DLD1 (cell line): ENCODE results near the gene SLC25A36.

ENCODE experiments used
- in situ Hi-C: cut with HindIII; loops from 2 replicates; pipeline ENCODE4 v1.10.0; 2017; ENCODE audit warnings: low sequenced_read_pairs

The SLC25A36 gene, protein sequence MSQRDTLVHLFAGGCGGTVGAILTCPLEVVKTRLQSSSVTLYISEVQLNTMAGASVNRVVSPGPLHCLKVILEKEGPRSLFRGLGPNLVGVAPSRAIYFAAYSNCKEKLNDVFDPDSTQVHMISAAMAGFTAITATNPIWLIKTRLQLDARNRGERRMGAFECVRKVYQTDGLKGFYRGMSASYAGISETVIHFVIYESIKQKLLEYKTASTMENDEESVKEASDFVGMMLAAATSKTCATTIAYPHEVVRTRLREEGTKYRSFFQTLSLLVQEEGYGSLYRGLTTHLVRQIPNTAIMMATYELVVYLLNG

DNA sequence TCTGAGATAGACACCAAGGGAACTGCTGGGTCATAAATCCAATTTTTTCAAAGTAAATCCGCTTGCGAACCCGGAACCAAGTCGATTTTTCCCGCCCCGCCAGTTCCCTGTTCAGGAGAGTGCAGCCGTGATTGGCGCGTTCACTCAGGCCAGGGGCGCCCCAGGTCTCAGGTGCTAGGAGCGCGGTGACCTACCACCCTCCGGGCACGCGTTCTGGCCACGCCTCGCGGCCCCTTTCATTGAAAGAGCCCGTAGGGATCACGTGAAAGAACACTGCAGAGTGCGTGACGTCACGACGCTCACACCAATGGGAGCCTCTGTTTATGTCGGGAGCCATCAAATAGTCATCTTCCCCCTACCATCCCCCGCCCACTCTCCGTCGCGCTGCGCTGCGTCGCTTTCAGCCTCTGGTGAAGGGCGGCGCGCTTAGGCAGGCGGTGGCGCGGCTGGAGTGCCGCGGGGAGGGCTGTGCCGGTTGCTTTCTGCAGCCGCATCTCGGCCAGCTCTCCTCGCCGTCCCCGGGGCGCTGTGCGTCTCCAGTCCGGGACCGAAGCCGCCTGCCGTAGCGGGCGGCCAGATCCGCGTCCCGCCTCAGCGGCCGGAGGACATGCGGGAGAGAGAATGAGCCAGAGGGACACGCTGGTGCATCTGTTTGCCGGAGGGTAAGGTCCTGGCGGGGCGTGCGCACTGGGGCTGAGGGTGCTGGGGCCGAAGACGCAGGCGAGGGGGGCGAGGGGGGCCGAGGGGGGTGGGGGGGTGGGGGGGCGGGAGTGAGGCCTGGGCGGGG is at the start of gene SLC25A36:
Gene SLC25A36 (plus strand): TSS at position 403 of the 787 bp plus-strand sequence. CDS start 219 bp downstream, at position 622.
- in situ Hi-C loops = no loop called here

DNA sequence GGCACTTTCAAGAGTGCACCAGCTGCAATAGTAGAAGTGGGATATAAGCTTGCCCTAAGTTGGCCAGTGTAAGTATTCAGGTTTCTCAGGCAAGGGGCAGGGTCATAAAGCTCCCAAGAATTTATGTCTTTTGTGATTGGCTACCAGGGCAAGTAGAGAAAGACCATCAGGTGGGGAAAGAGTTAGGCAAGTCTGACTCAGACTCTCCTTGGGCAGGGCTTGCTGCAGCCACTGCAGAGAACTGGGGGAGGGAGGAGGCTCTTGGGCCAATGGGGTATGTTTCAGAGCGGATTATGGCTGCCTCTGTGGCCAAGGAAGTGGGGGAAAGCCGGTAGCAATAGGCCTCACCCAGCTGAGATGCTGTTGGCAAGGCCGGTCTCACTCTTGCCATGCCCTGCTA is 44.6 kb upstream of the SLC25A36 start:
- in situ Hi-C loops = no loop called here

DNA sequence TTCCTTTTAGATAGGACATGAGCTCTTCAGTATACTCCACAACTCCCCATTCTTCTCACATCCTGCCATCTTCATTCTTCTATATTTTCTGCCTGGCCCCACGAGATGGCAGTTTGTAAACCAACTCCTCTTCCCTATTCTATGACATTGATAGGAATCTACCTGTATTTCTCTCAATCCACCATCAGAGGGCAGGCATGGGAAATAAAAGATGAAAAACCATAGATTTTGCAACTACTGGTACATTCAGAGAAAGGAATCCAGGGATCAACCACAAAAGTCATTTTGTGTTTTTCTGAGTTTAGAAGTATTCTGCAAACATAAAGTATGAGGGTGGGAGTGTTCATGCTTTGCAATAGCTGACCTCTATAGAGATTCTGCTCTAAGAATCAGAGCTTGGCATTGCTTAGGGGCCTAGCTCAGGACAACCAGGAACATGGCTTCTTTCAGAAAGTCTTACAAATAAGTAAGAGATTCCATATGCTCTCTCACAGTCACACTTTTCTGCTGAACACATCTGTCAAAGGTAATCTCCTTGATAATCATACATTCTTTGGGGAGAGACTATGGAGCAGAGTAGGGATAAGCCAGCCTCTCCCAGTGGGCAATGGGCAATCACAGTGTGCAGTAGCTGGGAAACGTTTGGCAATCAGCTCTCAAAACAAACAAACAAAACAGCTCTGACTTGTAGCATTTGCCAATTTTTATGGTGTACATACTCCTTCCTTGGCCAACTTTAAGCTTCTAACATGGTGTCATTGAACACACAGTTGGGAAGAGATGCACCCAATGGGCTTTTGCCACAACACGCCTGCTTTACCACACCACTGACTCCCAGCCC is 43.1 kb upstream of the SLC25A36 start:
- in situ Hi-C loops = no loop called here

DNA sequence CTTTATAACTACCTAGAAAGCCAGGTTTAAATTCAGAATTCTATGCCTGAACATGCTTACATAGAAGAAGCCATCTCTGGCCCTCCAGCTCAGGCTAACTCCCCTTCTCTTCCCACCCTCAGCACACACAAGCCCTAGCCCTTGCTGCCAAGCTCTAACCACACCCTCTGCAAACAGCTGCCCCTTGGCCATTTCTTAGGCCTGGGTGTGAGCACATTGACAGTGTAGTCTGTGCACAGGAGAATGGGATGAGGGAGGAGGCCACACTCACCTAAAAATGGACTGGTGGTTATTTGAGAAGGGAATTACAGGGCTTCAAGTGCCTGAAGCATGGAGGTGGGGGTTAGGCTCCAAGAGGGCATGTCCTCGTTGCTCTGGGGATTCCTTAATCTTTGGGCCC is 42.3 kb upstream of the SLC25A36 start:
- in situ Hi-C loops = no loop called here

DNA sequence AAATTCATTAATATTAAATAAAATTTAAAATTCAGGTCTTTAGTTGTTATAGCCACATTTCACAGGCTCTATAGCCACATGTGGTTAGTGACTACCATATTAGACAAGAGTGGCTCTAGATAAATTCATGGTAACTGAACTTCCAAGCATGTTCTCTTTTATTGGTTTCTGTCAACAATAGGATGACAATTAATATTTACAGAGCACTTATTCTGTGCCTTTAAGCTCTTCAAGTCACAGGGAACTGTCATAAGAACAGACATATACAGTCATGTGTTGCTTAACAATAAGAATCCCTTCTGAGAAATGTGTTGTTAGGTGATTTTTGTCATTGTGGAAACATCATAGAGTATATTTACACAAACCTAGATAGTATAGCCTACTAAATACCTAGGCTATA is 38.8 kb upstream of the SLC25A36 start:
- in situ Hi-C loops = no loop called here

DNA sequence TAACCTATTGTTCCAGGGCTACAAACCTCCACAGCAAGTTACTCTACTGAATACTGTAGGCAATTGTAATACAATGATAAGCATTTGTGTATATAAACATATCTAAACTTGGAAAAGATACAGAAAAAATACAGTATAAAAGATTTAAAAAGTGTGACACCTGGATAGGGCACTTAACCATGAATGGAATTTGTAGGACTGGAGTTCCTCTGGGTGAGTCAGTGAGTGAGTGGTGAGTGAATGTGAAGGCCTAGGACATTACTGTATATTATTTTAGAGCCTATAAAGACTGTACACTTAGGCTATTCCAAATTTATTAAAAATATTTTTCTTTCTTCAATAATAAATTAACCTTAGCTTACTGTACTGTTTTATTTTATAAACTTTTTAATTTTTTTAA is 38.4 kb upstream of the SLC25A36 start:
- in situ Hi-C loops = no loop called here

DNA sequence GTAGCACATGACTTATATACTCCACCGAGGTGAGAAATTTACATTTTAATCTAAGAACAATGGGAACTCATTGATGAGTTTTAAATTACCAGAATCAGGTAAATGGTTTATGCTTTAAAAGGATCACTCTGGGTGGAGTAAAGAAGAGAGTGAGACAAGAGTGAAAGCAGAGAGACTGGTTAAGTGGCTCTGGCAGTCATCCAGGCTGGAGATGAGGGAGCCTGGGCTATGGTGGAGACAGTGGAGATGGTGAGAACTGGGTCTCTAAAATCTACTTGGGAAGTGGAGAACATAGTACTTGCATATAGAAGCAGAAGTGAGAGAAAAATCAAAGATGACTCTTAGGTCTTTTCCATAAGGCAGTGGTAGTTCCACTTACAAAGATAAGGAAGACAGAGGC is 37.1 kb upstream of the SLC25A36 start:
- in situ Hi-C loops = no loop called here

DNA sequence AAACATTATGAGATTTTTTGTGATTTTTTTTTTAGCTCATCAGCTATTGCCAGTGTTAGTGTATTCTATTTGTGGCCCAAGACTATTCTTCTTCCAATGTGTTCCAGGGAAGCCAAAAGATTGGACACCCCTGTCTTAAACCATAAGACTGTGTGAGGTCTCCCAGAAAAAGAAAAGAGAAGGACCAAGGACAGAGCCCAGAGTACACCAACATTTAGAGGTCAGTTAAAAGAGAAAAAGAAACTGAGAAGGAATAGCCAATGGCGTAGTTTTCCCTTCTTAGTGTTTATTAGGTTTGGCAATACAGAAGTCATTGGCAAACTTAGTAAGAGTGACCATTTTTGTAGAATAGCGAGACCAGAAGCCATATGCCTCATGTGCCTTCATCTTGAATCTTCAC is 36.1 kb upstream of the SLC25A36 start:
- in situ Hi-C loops = no loop called here

DNA sequence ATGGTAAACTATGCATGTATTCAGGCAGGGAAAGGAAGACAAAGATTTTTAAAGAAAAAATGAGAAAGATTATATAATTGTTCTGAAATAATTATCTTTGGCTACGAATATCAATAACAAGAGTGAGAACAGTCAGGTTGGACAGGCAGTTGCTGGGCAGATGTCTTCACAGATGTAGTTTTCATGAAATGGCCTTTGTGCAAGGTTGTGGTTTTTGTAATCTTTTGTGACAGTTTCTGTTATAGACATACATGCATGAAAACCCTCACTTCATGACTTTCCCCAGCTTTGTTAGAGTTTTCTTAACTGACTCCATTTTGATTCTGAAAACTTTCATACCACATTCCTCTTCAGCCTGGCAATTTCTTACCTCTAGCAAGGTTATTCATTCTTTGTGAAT is 34.9 kb upstream of the SLC25A36 start:
- in situ Hi-C loops = no loop called here

DNA sequence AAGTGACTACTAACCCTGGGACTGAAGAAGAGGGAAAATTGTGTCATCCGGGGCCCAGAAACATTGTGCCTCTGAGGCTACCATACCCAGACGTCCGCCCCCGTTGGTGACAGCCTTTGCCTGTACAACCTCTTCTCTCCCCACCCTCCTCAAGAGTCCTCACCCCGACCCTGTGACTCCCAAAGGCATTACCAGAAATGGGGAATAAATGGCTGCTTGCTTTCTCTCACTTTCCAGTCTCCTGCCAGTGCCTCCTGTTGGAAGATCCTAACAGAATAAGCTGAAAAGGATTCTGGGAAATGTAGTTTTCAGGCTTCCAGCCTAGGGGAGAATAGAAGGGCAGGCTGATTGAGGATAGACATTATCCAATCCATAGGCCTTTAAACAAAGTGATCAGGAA is 30.8 kb upstream of the SLC25A36 start:
- in situ Hi-C loops = no loop called here

DNA sequence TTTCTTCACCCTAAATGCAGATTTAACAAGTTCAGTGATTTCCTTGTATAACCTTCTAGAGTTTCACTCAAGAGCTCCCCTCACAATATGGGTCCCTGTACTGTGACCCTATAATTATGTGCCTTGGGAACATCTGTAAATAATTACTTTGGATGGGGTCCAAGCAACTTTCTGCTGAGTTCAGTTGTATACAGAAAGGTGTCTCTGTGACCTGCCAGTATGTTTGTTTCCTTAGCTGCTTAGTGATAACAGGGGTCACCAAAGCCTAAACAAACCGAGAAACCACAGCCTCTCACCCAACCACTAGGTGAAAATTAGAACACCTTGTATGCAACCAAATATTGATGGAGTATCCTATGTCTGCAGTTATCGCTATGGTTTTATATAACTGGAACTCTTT is 29.8 kb upstream of the SLC25A36 start:
- in situ Hi-C loops = no loop called here

DNA sequence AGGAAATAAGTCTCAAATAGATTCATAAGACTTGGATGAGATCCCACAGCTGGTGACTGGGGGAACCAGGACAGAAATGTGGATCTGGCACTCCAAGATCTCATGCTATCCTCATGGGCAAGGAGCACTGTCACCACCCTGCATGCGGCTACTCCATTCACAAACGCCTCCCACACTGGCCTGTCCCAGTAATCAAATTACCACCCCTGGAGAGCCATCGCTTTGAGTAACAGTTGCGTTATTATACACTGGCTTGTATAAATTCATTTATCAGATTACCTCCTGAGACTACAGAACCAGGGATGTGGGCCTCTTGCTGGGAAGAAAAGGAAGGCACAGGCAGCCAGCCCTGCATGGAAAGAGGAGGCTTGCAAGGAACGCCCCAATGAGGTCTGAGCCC is 27.9 kb upstream of the SLC25A36 start:
- in situ Hi-C loops = no loop called here

DNA sequence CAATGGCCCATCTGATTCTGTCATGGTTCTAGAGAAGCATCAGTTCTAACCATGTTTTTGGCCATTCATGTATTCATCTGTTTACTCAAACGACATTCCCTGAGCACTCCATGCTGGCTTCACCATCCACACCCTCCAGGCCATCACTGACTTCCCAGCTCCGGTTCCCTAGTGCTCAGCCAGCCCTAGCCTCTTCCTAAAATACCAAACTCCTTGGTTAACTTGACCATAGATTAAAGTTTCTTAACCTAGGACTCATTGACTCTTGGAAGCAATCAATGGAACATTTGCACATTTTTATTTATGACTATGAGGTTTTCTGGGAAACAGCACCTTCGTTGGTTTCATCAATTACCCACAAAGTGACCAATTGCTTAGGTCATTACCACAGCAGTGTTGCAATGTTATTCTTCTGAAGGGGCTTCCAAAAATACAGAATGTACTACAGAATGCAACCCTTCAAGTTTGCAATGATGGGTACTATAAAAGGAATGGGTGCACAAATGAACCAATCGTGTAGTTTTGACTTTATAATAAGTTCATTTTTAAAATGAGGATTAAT is 27.2 kb upstream of the SLC25A36 start:
- in situ Hi-C loops = no loop called here

DNA sequence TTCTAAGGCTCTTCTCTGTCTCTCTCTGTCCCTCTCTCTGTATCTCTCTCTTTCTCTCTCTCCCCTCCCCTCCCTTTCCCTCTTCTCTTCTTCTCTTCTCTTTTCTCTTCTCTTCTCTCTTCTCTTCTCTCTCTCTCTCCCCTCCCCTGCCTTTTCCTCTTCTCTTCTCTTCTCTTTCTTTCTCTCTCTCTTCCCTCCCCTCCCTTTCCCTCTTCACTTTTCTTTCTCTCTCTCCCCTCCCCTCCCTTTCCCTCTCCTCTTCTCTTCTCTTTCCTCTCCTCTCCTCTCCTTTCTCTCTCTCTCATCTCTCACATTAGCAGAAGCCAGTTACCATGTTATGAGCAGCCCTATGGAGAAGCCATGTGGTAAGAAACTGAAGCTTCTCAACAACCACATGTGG is 25.0 kb upstream of the SLC25A36 start:
- in situ Hi-C loops = no loop called here

DNA sequence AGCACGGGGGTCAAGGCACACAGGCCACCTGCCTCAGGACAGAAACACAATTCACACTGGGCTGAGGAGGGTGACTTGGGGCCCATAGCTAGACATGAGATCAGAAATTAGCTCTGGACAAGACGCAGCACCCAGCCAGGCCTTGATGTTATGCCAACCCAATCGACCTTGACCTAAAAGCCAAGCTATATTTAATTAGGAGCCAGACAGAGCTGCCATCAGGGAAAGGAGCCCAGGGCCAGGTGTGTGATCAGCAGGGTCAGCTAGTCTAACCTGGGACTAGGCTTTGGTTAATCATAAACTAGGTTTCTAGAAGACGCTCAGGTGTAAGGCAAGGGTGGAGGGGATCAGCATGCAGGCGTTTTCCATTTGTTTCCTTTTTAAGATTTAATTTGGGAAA is 23.9 kb upstream of the SLC25A36 start:
- in situ Hi-C loops = no loop called here

DNA sequence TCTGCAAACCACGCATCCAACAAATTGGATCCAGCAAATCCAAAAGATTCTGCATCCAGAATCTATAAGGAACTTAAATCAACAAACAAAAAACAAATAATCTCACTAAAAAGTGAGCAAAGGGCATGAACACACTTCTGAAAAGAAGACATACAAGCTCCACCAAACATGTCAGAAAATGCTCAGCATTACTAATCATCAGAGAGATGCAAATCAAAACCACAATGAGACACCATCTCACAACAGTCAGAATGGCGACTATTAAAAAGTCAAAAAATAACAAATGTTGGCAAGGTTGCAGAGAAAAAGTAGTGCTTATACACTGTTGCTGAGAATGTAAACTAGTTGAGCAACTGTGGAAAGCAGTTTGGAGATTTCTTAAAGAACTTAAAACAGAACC is 21.6 kb upstream of the SLC25A36 start:
- in situ Hi-C loops = no loop called here

DNA sequence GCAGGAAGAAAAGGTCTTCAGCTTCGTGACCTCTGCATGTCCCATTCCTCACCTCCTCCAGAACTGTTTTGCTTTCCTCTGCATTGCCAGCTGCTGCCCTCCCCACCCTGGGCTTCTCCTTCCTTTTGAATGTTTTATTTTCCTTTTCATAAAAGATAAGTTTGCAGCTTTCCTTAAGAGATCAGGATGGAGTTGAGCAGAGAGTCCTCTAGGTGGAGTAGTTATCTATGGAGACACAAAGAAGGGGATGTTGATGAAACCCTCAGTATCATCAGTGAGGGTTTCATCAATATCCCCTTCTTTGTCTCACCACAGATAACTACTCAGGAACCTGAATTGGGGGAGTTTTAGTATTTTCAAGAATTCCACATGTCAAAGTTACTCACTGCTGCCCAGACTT is 19.0 kb upstream of the SLC25A36 start:
- in situ Hi-C loops = no loop called here

DNA sequence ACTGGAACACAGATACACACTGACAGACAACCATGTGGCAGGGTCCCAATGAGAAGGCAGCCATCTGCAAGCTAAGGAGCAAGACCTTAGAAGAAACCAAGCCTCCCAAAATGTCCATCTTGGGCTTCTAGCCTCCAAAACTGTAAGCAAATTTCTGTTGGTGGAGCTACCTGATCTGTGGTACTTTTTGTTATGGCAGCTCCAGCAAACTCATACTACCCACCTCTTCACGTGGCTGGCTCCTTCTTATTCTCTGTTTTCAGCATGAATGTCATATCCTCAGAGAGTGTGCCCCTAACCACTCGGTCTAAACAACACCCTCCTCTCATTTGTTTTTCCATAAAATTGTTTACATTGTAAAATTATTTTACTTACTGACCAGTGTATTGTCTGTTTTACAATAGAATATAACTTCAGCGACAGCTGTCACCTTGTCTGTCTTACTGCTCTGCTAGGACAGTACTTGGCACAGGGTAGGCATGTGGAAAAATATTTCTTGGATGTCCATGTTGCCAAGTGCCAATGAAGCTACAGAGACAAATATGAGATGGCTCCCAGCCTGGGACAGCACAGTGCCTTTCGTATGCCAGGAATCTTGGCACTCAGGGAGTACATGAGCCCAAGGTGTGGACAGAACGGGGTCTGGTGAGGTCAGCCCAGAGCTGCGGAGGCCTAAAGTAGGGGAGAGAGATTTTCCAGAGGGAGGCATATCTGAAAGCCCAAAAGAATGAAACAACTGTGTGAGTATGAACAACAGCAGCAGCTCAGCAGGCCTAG is 17.4 kb upstream of the SLC25A36 start:
- in situ Hi-C loops = no loop called here

DNA sequence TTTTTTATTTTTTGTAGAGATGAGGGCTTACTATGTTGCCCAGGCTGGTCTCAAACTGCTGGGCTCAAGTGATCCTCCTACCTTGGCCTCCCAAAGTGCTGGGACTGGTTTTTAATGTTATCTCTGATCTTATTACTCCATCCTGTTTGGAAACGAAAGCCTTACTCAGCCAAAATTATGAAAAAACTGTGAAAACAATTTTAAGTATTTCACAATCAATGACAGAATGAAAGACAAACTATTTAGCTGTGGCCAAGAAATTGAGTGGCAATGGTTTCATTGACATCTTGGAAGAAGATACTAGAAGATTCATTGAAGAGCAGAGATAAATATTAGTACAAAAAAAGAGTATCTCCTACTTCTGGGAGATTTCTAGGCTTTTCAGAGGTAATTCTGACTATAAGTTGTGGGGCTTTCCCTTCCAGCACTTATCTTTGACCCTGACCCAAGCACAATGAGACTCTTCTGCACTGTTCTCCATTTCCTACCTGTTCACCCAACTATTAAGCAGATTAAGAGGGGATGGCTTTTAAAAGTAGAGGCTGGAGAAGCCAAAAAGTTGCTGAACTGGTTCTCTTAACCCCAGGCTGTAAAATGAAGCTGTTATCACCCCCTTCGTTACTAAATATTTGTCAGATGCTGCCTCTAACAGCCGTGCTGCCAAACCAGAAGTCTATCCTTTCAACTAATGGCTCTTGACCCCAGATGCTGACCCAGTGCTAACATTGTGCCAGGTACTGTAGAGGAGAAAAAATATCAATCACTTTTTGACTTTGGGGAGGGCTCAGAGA is 14.2 kb upstream of the SLC25A36 start:
- in situ Hi-C loops = no loop called here

DNA sequence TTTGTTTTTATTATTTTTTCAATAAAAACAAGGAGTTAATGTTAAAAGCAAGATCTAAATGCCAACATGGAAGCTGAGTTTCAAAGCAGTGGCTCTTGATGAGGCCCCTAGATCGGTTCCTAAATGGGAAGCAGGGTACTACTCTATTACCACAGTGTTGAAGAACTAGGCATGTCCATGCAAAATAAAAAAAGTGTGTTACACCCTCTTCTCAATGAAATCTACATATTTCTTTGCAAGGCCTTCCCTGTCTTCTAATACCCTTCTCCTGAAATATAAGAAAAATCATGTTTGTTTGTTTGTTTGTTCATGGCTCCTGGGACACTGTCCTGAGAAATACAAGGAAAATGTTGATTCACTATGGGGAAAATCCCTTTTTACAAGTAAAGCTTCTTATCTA is 12.2 kb upstream of the SLC25A36 start:
- in situ Hi-C loops = no loop called here
